Measurements from ENCODE around the gene UCP3.

The UCP3 gene

GRCh38 chr11:73975479-73975757 is 33.5 kb downstream of the UCP3 start:
- no peak for TF ChIP-seq CTCF (IDR thresholded peaks at IDR 0.05; ENCODE audit: extremely low read depth, missing control alignments)
- DNase-seq (ENCODE audit: low spot score) = no peak

- TF ChIP-seq CTCF (IDR thresholded peaks at IDR 0.05; ENCODE audit: extremely low read depth, missing control alignments) = no peak
- no peak for DNase-seq (ENCODE audit: low spot score)
These were observed 34.0 kb downstream of the UCP3 start for GRCh38 chr11:73974604-73975478.

- no peak for TF ChIP-seq CTCF (IDR thresholded peaks at IDR 0.05; ENCODE audit: extremely low read depth, missing control alignments)
- no peak for DNase-seq (ENCODE audit: low spot score)
These were observed 36.0 kb downstream of the UCP3 start for GRCh38 chr11:73972620-73973449.

GRCh38 chr11:73972187-73972586 is 36.7 kb downstream of the UCP3 start:
- DNase-seq (ENCODE audit: low spot score) = no peak
- TF ChIP-seq CTCF (IDR thresholded peaks at IDR 0.05; ENCODE audit: extremely low read depth, missing control alignments) = no peak

- no peak for TF ChIP-seq CTCF (IDR thresholded peaks at IDR 0.05; ENCODE audit: extremely low read depth, missing control alignments)
- no peak for DNase-seq (ENCODE audit: low spot score)
These were observed 37.6 kb downstream of the UCP3 start for GRCh38 chr11:73971175-73971719.

GRCh38 chr11:73969991-73970800 is 38.7 kb downstream of the UCP3 start:
- no peak for DNase-seq (ENCODE audit: low spot score)
- no peak for TF ChIP-seq CTCF (IDR thresholded peaks at IDR 0.05; ENCODE audit: extremely low read depth, missing control alignments)

Measured in GM20000 (cell line).